ENCODE measurements around the gene CYTH1.

The CYTH1 gene

DNA sequence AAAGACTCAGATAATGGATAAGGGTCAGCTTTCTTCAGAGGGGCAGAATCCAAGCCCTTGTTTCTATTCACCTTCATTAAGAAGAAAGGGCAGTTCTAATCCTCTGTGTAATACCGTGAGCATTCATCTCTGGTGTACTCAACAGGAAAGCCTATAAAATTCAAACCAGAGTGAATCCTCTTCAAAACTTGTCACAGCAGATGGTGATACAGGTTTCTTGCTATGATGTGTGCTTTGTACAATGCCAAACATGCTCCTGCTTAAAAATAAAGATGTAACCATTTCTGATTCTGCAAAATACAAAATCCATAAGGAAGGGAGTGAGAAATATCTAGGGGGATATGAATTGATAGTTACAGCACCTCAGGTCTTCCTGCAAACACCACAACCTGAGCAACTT lies 49.7 kb downstream of the CYTH1 start:
- no peak for DNase-seq

DNA sequence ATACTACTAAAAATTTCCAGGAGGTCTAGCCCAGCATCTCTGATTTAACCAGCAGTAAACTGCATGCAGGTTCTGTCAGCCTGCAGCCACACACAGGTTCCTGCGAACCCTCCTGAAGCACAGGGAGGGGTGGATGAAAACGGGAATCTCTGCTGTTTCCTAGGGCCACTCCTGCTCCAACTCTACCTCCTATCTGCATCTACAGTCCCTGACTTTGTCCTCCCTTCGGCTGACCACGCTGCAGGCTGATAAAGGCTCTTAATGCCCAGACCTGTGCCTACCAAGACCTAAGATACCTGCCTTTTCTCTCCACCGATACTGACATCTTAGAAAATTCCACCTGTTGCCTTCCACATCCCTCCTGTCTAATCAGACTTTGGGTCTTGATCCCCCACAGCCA lies 50.2 kb downstream of the CYTH1 start:
- DNase-seq = no peak

DNA sequence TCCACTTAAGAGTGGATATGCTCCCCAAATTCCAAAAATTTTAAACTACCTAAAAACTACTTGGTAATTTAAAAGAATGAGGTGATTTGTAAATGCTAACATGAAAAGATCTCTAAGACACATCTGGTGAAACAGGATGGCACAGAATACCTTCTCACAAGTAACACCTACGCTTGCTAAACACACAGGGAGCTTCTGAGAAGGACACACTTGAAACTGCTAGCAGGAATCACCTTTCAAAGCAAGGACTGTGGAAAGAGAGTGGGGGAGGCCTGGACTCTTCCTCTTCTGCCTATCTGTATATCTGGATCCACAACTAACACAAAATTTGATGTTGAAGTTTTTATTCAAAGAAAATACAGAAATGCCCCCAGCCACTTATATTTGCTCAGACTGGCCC lies 52.4 kb downstream of the CYTH1 start:
- DNase-seq = no peak

DNA sequence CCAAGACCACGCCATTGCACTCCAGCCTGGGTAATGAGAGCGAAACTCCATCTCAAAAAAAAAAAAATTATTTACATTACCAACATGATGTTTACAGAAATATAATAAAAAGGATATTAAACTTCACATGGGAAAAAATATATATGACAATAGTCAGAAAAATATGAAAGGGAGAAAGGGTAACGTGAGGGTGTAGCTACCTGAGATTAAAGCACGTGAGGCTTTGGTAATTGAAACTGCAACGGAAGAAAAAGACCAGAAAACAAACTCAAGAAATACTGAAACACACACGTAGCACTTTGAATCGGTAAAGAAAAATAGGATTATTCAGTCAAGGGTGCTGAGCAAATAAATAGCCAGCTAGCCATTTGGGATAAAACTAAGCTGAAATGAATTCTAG lies 53.6 kb downstream of the CYTH1 start:
- no peak for DNase-seq

DNA sequence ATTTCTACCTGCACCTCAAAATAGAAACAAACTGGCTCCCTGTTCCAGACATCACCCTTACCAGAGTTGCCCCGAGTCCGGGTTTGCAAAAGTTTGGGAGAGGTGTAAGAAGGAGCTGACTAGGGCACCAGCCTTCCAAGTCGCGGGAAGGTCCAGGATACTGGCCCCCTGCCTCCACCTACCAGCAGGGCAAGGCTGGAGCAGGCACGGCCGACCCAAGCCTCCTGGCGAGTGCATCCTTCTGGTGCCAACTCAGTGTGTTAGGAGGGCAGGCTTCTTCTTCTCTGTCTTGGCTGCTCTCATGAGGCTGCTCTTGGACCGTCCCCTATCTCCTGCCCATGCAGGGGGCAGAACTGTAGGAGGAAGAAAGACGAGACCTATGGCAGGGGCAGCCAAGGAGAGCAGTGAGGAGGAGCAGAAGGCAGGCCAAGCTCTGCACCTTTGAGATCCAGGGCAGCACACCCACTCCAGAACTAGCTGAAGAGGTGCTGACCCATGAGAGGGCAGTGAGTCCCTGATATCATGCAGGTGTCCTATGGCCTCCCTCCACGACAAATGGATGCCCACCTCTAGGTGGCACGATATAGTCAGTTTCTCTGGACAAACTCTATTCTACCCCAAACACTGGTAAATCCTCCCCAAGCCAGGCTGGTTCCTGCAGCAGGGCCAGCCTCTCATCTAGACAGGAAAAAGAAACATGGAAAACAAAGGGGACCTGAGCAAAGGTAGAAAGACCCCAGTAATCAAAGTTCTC lies 54.4 kb downstream of the CYTH1 start:
- DNase-seq = no peak

DNA sequence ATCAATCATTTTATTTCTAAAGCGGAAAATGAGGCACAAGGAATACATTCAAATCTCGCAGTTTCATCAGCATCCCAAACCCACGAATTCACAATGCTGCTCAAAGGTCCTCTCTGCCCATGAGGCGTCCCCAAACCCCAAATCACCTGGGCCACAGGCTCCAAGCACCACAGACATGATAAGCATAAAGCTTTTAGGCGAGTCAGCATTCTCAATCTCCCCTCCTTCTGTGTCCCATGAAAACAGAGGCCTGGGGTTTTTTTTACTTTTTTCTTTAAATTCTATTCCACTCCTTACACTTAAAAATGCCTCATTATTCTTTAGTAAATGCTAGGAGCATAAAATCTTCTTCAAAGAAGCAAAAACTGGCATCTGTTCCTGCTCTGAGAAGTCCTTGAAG lies 55.0 kb downstream of the CYTH1 start:
- no peak for DNase-seq

DNA sequence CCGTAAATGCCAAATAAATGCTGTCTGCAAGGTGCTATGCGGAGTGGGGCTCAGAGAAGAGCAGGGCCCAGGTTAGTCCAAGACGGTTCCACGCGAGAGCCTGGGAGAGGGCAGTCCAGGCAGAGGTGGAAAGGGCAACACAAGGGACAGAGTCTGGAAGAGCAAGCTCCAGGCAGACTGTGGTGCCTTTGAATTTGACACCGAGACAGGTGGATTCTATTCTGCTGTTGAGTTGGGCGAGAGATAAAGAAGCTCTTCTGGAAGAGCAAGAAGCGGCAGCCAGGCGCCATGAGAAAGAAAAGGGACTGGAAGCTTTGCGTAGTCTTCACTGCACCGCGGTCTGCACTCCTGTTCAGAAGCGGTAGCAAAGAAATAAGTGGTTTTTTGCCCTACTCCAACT lies 55.6 kb downstream of the CYTH1 start:
- DNase-seq = no peak

DNA sequence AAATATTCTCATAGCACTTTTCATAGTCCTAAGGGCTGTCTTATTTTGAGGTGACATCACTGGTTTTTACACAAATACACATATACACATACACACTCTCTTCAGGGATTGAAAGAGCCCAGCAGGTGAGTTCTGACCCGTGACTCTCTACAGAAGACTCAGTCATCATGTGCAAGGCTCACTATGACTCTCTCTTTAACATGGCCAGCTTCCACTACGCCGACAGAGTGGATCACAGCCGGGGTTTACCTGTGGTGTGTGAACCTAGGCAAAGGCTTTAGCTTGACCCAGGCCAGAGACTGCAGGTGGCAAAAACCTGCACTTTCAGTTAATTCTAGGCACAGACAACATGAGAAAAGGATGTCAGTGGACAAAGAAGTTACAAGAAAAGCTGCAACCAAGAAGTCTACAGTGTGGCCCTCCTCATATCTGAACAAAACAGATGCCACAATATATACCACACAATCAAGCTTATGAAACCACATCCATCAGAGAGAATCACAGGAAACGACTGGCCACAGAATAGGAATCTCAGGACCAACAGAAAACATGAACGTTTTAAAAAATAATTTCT lies 56.5 kb downstream of the CYTH1 start:
- no peak for DNase-seq

DNA sequence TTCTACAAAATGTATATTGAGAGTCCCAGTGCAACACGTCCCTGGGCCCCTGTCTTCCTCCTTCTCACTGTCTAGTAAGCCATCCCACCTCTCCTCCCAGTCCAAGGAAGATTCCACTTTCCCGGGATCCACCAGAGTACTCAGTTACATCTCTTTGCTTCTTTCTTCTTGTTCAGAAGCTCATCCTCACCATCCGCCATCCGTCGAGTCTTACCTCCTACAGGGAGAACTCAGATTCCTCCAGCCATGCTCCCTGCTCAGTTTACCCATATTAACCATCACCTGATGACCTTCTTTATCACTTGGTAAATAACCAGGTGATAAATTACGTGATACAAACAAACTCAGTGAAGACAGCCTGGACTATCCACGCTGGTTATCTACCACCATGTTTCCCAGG lies 57.1 kb downstream of the CYTH1 start:
- no peak for DNase-seq

DNA sequence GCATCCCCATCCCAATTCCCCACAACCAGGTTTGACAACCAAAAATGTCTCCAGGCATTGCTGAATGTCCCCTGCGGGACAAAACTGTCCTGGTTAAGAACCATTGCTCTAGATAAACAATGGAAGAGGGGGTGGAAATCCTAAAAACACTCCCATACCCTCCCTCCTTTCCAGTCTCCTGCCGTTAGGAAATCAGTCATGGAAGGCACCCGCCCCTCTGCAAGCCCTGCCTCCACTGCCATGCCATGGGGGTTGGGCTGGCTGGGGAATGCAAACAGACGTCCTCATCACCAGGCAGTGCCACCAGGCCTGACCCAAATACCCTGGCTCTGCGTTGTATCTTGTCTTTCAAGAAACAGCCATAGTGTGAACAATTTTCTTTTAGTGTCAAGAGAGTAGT lies 57.5 kb downstream of the CYTH1 start:
- peak; percentile 20 for DNase-seq

DNA sequence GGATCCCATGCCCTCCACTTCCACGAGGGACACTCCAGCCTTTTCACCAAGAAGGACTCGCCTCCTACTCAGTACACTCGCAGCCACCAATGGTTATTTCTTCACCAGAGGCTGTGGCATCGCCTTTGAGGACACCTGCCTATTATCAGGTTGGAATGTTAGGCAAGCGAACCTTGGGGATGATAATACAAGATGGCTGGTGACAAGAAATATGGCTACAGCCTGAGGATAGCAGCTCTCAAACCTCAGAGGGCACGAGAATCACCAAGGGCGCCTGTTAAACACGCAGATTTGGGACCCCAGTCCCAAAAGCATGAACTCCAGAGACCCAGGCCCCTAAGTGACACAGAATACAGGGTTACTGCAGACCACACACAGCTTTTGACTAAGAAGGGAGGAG lies 58.1 kb downstream of the CYTH1 start:
- DNase-seq = peak; percentile 8

DNA sequence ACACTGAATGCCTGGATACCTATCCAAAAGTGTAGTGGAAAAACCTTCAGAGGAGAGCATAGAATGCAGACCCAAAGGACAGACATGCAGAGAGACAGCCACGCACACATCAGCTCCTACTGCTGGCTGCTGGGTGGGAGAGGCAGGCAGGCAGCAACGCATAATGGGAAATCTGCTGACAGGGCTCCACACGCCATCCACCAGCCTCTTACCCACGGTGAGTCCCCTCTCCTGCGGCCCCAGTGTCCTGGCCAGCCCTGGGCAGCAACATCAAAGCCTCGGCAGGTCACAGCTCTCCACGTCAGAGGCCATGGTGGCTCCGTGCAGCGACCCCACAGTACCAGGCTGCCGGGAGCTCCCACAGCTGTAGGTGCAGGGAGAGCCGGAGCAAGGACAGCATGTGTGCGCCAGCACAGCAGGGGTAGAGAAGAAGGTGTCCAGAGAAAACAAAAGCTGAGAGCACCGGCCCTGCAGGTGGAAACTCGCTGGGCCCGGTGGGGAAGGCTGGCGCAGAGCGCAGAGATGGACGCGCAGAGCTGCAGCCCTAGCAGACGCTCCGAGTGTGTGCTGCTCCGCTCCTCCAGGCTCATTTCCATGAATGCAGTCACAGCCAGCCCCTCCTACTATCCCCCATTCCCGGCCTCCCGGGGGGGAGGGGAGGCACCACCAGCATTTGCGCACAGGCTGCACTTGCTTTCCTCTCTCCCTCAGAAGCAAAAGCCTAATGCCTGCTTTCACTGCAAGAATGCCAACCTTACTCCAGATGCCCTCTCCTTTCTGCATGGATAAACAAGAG lies 58.9 kb downstream of the CYTH1 start:
- peak; percentile 77 for DNase-seq

DNA sequence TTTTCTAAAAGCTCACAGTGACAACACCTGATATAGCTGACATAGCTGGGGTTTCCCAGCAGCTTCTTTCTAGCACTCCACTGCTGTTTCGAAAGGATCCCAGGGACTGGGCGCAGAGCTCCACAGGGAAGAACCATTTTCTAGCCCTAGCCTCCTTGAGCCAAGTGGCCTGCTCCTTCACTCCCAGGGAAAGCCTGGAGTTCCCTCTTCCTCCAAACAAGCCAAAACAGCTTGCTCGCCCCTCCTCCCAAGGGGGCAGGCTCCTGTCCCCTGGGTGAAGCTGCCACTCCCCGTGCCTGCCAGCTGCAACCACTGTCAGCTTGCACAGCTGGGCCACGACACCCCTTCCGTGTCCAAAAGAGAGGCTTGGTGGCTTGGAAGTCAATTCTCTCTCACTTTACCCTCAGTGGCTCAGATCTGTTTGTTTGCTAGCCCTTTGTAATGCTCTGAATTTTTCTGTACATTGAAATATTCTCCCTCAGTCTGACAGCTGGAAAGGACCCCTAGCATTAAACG lies 59.8 kb downstream of the CYTH1 start:
- no peak for DNase-seq

DNA sequence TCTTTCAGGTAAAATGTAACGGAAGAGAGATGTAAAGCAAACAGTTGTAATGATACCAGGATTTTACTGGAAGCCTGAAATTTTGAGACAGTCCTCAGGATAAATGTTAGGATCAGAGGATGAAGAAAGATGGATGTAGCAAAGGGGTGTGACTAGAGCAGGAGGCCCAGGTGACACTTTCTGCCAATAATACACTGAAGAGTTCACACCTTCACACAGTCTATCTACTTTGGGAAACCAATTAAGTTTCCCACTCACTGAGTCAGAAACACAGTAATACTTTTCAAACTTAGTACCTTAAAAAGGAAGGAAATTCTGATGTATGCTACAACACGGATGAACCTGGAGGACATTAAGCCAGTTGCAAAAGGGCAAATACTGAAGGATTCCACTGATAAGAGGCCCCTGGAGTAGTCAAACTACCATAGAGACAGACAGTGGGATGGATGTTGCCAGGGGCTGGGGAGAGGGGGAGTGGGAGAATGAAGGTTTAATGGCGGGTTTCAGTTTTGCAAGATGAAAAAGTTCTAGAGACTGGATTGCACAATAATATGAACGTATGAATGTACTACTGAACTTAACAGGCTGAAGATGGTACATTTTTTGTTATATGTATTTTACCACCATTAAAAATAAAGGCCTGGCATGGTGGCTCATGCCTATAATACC lies 62.3 kb downstream of the CYTH1 start:
- DNase-seq = no peak

DNA sequence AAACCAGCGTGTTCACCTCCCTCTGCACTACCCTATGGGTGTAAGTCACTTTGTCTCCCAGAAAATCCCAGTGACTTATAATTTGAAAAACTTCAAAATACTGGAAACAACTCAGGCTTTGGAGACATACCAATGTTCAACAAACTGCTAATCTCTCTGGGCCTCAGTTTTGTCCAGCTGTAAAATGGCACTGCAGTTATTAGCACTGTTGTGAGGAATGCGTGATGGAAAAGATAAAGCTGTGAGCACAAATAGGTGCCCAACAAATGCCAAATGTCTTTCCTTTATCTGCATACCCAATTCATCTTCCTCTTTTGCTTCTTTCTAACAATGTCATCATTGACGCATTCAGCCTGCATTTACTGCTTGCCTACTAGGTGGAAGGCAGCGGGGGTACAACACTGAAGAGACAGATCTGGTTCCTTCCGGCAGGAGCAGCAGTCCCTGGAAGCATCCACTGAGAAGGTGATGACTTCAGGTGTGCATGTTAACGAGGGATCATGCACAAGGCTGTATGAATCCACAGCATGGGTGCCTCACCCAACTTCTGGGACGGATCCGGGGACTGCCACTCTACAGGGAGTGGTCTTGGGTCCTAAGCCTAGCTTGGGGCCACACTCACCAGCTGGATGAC lies 63.4 kb downstream of the CYTH1 start:
- DNase-seq = no peak

DNA sequence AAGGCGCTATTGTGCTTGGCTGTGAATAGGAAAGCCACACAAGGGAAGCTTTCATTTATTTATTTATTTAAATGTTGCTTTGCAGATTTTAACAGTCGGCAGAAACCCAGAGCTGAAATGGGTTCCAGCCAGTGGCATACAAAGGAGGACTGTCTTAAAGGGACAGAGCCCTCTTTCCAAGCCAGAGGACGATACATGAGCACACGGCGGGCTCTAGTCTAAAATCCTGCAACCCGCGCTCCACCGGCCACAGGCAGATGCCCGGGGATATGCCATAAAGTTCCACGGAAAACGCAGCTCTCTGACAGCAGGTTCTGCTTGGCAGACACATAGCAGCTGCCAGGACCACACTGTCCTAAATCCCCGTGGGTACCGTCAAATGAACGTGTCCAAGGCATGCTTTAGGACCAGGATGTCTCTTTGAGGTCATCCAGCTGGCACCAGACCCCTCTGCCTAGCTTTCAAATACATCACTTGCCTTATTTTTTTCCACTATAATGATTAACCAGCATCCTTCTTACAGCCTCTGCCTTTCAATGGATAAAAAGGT lies 64.6 kb downstream of the CYTH1 start:
- peak; percentile 83 for DNase-seq

DNA sequence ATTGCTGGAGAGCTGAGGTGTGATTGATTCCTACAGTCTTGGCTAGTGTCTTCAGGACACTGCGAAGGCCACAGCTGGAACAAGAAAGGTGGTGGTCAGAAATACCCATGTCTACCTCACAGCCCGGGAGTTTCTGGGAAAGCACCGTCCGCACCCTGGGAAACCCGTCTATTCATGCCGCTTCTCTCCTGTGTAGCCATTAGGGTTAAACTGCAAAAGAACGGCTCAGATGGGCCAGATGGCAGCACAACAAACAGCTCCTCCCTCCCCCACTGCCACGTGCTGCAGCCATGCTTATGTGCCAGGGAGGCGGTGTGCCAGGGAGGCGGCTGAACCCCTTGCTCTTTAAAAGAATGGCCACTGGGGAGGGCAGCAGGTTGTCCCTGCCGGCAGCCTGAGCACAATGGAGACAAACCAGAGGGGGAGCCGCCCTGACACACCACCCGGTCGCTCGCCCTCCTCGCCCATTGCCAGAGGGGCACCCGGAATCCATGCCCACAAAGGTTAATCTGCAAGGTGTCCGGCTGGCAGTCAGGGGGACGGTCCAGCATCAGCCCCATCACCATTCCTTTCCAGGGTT lies 65.2 kb downstream of the CYTH1 start:
- DNase-seq = peak; percentile 73

DNA sequence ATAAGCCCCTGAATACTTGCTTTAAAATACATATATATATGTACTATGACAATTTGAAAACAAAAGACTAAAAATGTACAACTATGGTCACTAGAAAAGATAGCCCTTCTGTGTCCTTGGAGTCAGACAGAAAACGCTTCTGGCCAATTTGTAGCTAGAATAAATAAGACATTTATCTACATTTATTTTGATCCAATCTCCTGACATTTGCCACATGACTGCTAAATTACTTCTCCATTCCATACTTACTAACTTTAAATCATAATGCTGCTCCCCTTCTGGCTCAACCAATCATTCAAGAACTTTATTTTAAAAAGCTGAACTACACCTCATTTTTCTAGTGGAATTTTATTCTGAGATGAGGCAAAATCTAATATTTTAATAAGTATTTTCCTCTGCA lies 65.8 kb downstream of the CYTH1 start:
- peak; percentile 8 for DNase-seq

DNA sequence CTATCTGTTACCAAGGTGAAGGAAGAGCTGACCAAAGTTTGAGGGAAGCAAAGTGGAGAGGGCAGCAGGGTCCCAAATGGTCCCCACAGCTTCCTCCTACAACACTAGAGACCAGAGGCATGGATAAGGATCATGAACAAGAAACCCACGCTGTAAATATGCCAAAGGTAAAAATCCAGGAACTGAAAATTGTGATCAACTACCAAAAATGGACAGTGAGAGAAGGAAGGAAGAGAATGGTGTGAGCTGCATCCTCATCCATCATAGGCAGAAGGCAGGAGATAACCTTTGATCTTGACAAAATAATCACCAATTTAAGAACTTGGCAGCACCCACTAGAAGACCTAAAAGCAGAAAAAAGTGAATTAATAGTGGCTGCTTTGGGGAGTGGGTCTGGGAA lies 66.2 kb downstream of the CYTH1 start:
- DNase-seq = no peak

DNA sequence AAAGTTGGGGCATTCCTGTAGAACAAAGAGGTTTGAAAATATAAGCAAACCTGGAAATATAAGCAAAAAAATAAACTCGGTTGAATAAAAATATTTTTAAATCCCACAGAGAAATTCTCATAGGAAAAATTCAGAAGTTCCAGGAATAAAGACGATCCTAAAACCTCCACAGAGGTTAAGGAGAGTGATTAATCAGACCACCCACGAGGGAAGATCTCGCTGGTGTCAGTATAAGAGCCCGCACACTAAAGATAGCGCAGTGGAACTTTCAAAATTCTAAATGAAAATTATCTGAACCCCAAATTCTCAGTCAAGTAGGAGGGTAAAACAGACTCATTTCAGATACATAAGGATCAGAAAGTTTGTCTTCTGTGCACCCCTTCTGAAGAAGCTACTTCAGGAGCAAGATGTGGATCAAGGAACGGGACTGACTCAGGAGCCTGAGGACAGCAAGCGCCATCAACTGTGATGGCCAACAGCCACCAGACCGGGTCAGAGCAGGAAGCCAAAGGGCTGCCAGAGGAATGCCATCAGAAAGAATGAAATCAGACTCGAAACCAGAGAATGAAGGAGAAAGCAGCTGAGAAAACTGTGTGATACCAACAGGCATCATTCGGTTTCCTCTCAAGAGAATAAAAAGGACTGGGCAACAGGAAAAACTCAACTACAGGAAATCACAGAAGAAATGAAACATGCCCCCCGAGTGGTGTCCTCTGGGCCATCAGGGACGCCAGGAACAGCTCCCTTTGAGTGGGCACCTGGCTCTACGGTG lies 66.9 kb downstream of the CYTH1 start:
- no peak for DNase-seq

DNA sequence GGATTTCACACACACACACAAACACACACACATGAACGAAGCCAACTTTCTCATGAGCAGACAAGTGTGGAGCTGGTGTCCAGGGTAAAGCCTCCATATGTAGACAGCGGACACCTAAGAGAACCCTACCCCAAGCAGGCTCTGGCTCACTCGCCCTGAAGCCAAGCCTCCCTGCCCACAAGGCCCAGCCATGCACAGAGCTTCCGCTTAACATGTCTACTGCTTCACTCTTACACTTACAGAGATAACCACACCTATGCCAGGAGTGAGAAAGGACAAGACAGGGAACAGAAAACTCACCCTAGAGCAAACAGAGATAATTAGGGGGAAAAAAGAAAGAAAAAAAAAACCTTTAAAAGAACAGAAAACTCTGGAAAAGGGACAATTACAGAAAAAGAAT lies 67.5 kb downstream of the CYTH1 start:
- DNase-seq = no peak

All from NCI-H526 treated with DMSO at 0.1 percent for 48 hours (cell line).